ENCODE data around the gene ANAPC4. TPM values are rescaled to one million over a fixed set of nuclear protein-coding genes. Genes with fewer than 3 reads are reported as not detected.

Gene ANAPC4
- polyA plus RNA-seq, 2 donors, result 13.8 to 22.5 TPM

DNA sequence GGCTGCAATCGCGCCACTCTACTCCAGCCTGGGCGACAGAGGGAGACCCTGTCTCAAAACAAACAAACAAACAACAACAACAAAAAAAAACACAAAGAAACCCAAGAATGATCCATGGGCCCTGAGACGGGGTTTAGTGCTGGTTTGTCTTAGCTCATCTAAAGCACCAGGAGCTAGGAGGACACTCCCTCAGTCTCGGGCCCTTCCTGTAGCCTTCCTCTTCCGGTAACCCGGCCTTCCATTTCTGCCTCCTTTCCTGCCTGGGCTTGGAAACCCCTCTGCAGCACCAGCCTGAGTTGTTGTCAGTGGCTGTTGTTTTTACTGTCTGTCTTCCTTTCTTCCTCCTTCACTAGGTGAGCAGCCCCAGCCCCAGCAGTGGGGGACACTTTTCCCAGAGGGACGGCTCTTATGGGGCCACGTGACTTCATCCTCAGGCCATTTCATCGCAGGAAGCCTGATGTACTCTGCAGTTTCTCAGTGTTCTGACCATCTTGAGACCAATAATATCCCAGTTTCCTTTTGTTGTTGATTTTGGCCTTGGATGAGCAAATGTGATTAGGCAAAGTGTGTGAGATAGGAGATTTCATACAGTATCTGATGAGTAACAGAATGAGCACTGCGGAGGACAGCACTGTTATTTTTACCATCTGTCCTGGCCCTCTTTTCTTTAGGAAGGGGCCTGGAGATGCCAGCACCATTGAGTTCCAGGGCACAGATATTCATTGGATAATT is 90.1 kb downstream of the ANAPC4 start:
- no peaks in the 10 kb centered on the region for H3K27me3 ChIP-seq (ENCODE audit: control insufficient read depth in 1 of 2, insufficient read depth in 2 of 2, low read length in 2 of 2)
- H3K4me1 ChIP-seq (ENCODE audit: control insufficient read depth in 2 of 2, insufficient read depth in 2 of 2, low read length in 1 of 2), result no peaks in the 10 kb centered on the region
- H3K9me3 ChIP-seq (ENCODE audit: control insufficient read depth in 2 of 2, insufficient read depth in 1 of 2, low read depth in 1 of 2, low read length in 1 of 2), result no peaks in the 10 kb centered on the region
- no peak overlapping the region for H3K4me3 ChIP-seq (ENCODE audit: low read depth in 1 of 2, low read length in 2 of 2)
- H3K36me3 ChIP-seq (ENCODE audit: control insufficient read depth in 2 of 2, insufficient read depth in 2 of 2, low read length in 1 of 2), result no peaks in the 10 kb centered on the region
- 78 to 87% methylated on average over 11 of the region's 11 CpGs for WGBS, 2 donors
- no peak overlapping the region for H3K27ac ChIP-seq (ENCODE audit: low read depth in 2 of 2, low read length in 1 of 2)

GRCh38 chr4:25467843-25468242 is 90.8 kb downstream of the ANAPC4 start:
- Histone ChIP-seq H3K9me3 (ENCODE audit: control insufficient read depth in 2 of 2, insufficient read depth in 1 of 2, low read depth in 1 of 2, low read length in 1 of 2) (no peaks in the 10 kb centered on the region), H3K36me3 (ENCODE audit: control insufficient read depth in 2 of 2, insufficient read depth in 2 of 2, low read length in 1 of 2) (no peaks in the 10 kb centered on the region), H3K4me1 (ENCODE audit: control insufficient read depth in 2 of 2, insufficient read depth in 2 of 2, low read length in 1 of 2) (no peaks in the 10 kb centered on the region), H3K27me3 (ENCODE audit: control insufficient read depth in 1 of 2, insufficient read depth in 2 of 2, low read length in 2 of 2) (no peaks in the 10 kb centered on the region), H3K27ac (ENCODE audit: low read depth in 2 of 2, low read length in 1 of 2) (no peak overlapping the region), H3K4me3 (ENCODE audit: low read depth in 1 of 2, low read length in 2 of 2) (no peak overlapping the region)
- 80 to 85% methylated on average over 5 of the region's 5 CpGs for WGBS, 2 donors

Other genes with a start within 250 kb of the ANAPC4 start
- 1 to 10 TPM; 2.2 to 3.9 TPM for gene SEPSECS, start 216.8 kb upstream of the ANAPC4 start, polyA plus RNA-seq
- gene PI4K2B, start 143.2 kb upstream of the ANAPC4 start, polyA plus RNA-seq, result 10 to 100 TPM in 1 of 2 donors, 1 to 10 TPM in 1; 7.3 to 11.6 TPM
- gene ZCCHC4, start 64.5 kb upstream of the ANAPC4 start, polyA plus RNA-seq, result 1 to 10 TPM; 3.5 to 5.9 TPM

Measured in esophagus (tissue), 2 donors.